Liver (tissue), 9 donors: ENCODE measurements around the gene DYRK1A. TPM values are rescaled to one million over a fixed set of nuclear protein-coding genes. Genes with fewer than 3 reads are reported as not detected.

Experiments
- DNase-seq: peaks from one replicate; pipeline ENCODE4 v3.0.0-alpha.2; 2017; ENCODE audit warnings: low spot score
- H3K27ac ChIP-seq, 2 donors: one replicate each; pipeline ENCODE4 v1.7.0; 2013; ENCODE audit warnings: inconsistent platforms in 2 of 2, low read length in 2 of 2, control low read depth in 1 of 2, low read depth in 1 of 2, mild to moderate bottlenecking in 1 of 2
- H3K27me3 ChIP-seq, 4 donors: one replicate each; pipeline versions ENCODE4 v1.6.1 to v1.7.0; 2013; ENCODE audit warnings: low read length in 3 of 4, inconsistent platforms in 1 of 4, mild to moderate bottlenecking in 1 of 4, moderate library complexity in 1 of 4; ENCODE audit not compliant: control insufficient read depth in 4 of 4, insufficient read depth in 4 of 4
- H3K36me3 ChIP-seq, 4 donors: one replicate each; pipeline versions ENCODE4 v1.6.1 to v1.7.0; 2013; ENCODE audit warnings: low read length in 3 of 4, mild to moderate bottlenecking in 3 of 4, low read depth in 1 of 4, moderate library complexity in 1 of 4; ENCODE audit not compliant: control insufficient read depth in 4 of 4, insufficient read depth in 3 of 4
- H3K4me1 ChIP-seq, 4 donors: one replicate each; pipeline versions ENCODE4 v1.6.1 to v1.7.0; 2013; ENCODE audit warnings: low read length in 3 of 4, mild to moderate bottlenecking in 3 of 4, moderate library complexity in 1 of 4; ENCODE audit not compliant: control insufficient read depth in 4 of 4, insufficient read depth in 4 of 4
- H3K4me3 ChIP-seq, 3 donors: one replicate each; pipeline versions ENCODE4 v1.6.1 to v1.7.0; 2013; ENCODE audit warnings: low read length in 3 of 3, control low read depth in 1 of 3, low read depth in 1 of 3, mild to moderate bottlenecking in 1 of 3
- H3K9ac ChIP-seq, 2 donors: one replicate each; pipeline ENCODE4 v1.7.0; 2013; ENCODE audit warnings: low read length in 2 of 2, mild to moderate bottlenecking in 2 of 2, moderate library complexity in 2 of 2, control low read depth in 1 of 2, low read depth in 1 of 2
- H3K9me3 ChIP-seq, 4 donors: one replicate each; pipeline versions ENCODE4 v1.6.1 to v1.7.0; 2013; ENCODE audit warnings: low read length in 3 of 4; ENCODE audit not compliant: control insufficient read depth in 4 of 4
- ATF3 ChIP-seq: IDR thresholded peaks from 2 replicates; pipeline ENCODE4 v1.6.1; 2016; ENCODE audit warnings: antibody characterized with exemption
- CTCF ChIP-seq: fragments of 150-350 bp; IDR thresholded peaks from 2 replicates; pipeline ENCODE4 v1.5.1; 2017; ENCODE audit warnings: improper control_type of control experiment, low read depth, low read length; ENCODE audit not compliant: missing input control
- EGR1 ChIP-seq, 2 donors: IDR thresholded peaks; 2 replicates each; pipeline ENCODE4 v1.6.1; 2016 to 2018; ENCODE audit warnings: antibody characterized with exemption in 2 of 2, low read depth in 2 of 2
- FOXA1 ChIP-seq: IDR thresholded peaks from 2 replicates; pipeline ENCODE4 v1.6.1; 2016; ENCODE audit warnings: antibody characterized with exemption
- GABPA ChIP-seq, 2 donors: IDR thresholded peaks in 1 of 2; conservative IDR thresholded peaks in 1 of 2; 2 replicates each; pipeline ENCODE4 v1.6.1; 2016; ENCODE audit warnings: antibody characterized with exemption in 2 of 2, mild to moderate bottlenecking in 1 of 2, moderate library complexity in 1 of 2
- HNF4A ChIP-seq, 2 donors: conservative IDR thresholded peaks; 2 replicates each; pipeline ENCODE4 v1.6.1; 2016; ENCODE audit warnings: antibody characterized with exemption in 2 of 2, mild to moderate bottlenecking in 2 of 2
- HNF4G ChIP-seq: IDR thresholded peaks from 2 replicates; pipeline ENCODE4 v1.6.1; 2016; ENCODE audit warnings: antibody characterized with exemption
- JUND ChIP-seq, 2 donors: IDR thresholded peaks; 2 replicates each; pipeline ENCODE4 v1.6.1; 2016; ENCODE audit warnings: antibody characterized with exemption in 2 of 2
- NR2F2 ChIP-seq: IDR thresholded peaks from 2 replicates; pipeline ENCODE4 v1.6.1; 2016; ENCODE audit warnings: antibody characterized with exemption
- RAD21 ChIP-seq, 2 donors: IDR thresholded peaks; 2 replicates each; pipeline ENCODE4 v1.6.1; 2016; ENCODE audit warnings: antibody characterized with exemption in 2 of 2, mild to moderate bottlenecking in 2 of 2
- REST ChIP-seq: IDR thresholded peaks from 2 replicates; pipeline ENCODE4 v1.6.1; 2016; ENCODE audit warnings: antibody characterized with exemption, mild to moderate bottlenecking
- RXRA ChIP-seq, 2 donors: IDR thresholded peaks; 2 replicates each; pipeline ENCODE4 v1.6.1; 2017 to 2018; ENCODE audit warnings: antibody characterized with exemption in 2 of 2, mild to moderate bottlenecking in 1 of 2
- SP1 ChIP-seq: IDR thresholded peaks from 2 replicates; pipeline ENCODE4 v1.6.1; 2018; ENCODE audit warnings: antibody characterized with exemption, mild to moderate bottlenecking
- TAF1 ChIP-seq: conservative IDR thresholded peaks from 2 replicates; pipeline ENCODE4 v1.6.1; 2016; ENCODE audit warnings: antibody characterized with exemption, mild to moderate bottlenecking
- ZBTB33 ChIP-seq: IDR thresholded peaks from 2 replicates; pipeline ENCODE4 v1.6.1; 2016; ENCODE audit warnings: antibody characterized with exemption
- WGBS: extraction: QIAGEN DNeasy Blood & Tissue Kit; methylation state at CpG from one replicate; pipeline ENCODE4 v1.1.7; 2013; 5-methylcytosine and 5-hydroxymethylcytosine counted together
- polyA plus RNA-seq, 2 donors: library from polyadenylated mRNA; stranded (reverse) in 1 of 2; unstranded in 1 of 2; fragments of 200-250 nt in 1 of 2; fragments of >200 nt in 1 of 2; fragmentation: Nextera tagmentation in 1 of 2; extraction: Ambion mirVana in 1 of 2; gene quantifications; one replicate each; pipeline versions ENCODE4 v1.2.1 to v1.2.3, GENCODE V29; 2013 to 2015
- total RNA-seq, 2 donors: library from RNA; depleted of rRNA; stranded (reverse); fragments of >200 nt; gene quantifications; one replicate each; pipeline ENCODE4 v1.2.3, GENCODE V29; 2014
- donor health status: healthy.
- donor health status: healthy.
- donor health status: healthy.
- donor health status: healthy.
- donor health status: healthy.

The DYRK1A gene
- total and polyA plus RNA-seq, 4 donors, result 5.1 to 58.3 (median 22.9) TPM

GRCh38 chr21:37393786-37394185, 27.2 kb downstream of the DYRK1A start (continued):
- TF ChIP-seq CTCF (no peak), NR2F2 (no peak), FOXA1 (no peak), EGR1 (IDR thresholded peaks at IDR 0.05; ENCODE audit: low read depth in 2 of 2) (no peak)

GRCh38 chr21:37395961-37396360, 29.4 kb downstream of the DYRK1A start:
- DNase-seq, result no peak
- 89% methylated on average over 2 of the region's 2 CpGs for WGBS
- Histone ChIP-seq H3K27me3 (no peaks in the 10 kb centered on the region), H3K9ac (no peak overlapping the region), H3K4me1 (peaks cover 2 to 24% (median 4%) of the 10 kb centered on the region in 4 donors), H3K4me3 (no peak overlapping the region), H3K36me3 (no peaks in the 10 kb centered on the region), H3K27ac (no peak overlapping the region), H3K9me3 (no peaks in the 10 kb centered on the region)
- no peak for TF ChIP-seq FOXA1
- TF ChIP-seq JUND (IDR thresholded peaks at IDR 0.05), result no peak
- TF ChIP-seq RXRA (IDR thresholded peaks at IDR 0.05), result no peak
- TF ChIP-seq RAD21 (IDR thresholded peaks at IDR 0.05), result no peak
- no peak for TF ChIP-seq HNF4A (conservative IDR thresholded peaks at IDR 0.05)
- TF ChIP-seq REST, result no peak
- TF ChIP-seq ATF3, result no peak
- no peak for TF ChIP-seq ZBTB33
- no peak for TF ChIP-seq HNF4G

GRCh38 chr21:37396855-37397254, 30.3 kb downstream of the DYRK1A start:
- TF ChIP-seq RXRA (IDR thresholded peaks at IDR 0.05), result no peak
- no peak for TF ChIP-seq CTCF
- no peak for TF ChIP-seq EGR1 (IDR thresholded peaks at IDR 0.05; ENCODE audit: low read depth in 2 of 2)
- no peak for TF ChIP-seq SP1
- TF ChIP-seq TAF1, result no peak
- no peak for TF ChIP-seq REST
- no peak for TF ChIP-seq JUND (IDR thresholded peaks at IDR 0.05)
- TF ChIP-seq FOXA1, result no peak
- TF ChIP-seq GABPA (IDR thresholded peaks at IDR 0.05 in 1 of 2, conservative IDR thresholded peaks at IDR 0.05 in 1 of 2), result no peak
- TF ChIP-seq NR2F2, result no peak
- Histone ChIP-seq H3K9me3 (no peaks in the 10 kb centered on the region), H3K4me3 (no peak overlapping the region), H3K36me3 (no peaks in the 10 kb centered on the region), H3K27ac (no peak overlapping the region), H3K9ac (no peak overlapping the region), H3K4me1 (peaks cover 0 to 15% (median 4%) of the 10 kb centered on the region in 4 donors), H3K27me3 (no peaks in the 10 kb centered on the region)
- 96% methylated on average over 6 of the region's 6 CpGs for WGBS
- DNase-seq, result no peak
